OCI-LY3 (cell line): ENCODE data around the gene HTR1D.

Experiments used
- H2AFZ ChIP-seq: fragments of 200-600, 300-600 bp; shearing (Covaris generic); 2 replicates; pipeline ENCODE4 v1.6.0; 2014; ENCODE audit warnings: antibody characterized with exemption, low read depth, low read length
- H3K27ac ChIP-seq: fragments of 200-600, 300-600 bp; sonication (generic); 2 replicates; pipeline ENCODE4 v1.5.1; 2014; ENCODE audit warnings: mild to moderate bottlenecking, low read length, moderate library complexity, mixed read lengths
- H3K27me3 ChIP-seq: fragments of 200-600, 300-600 bp; sonication (generic); 2 replicates; pipeline ENCODE4 v1.6.1; 2014; ENCODE audit warnings: low read depth, low read length, mixed read lengths
- H3K36me3 ChIP-seq: fragments of 200-600, 300-600 bp; sonication (generic); replicated peaks from 2 replicates; pipeline ENCODE3; 2014; ENCODE audit warnings: low read depth, low read length, mixed read lengths
- H3K4me1 ChIP-seq: fragments of 300-600, 200-600 bp; sonication (generic); 2 replicates; pipeline ENCODE4 v1.6.1; 2014; ENCODE audit warnings: low read length, mixed read lengths
- H3K4me2 ChIP-seq: fragments of 200-600, 300-600 bp; sonication (generic); 2 replicates; pipeline ENCODE4 v1.6.1; 2014; ENCODE audit warnings: low read length, mixed read lengths
- H3K4me3 ChIP-seq: fragments of 300-600, 200-600 bp; sonication (generic); 2 replicates; pipeline ENCODE4 v1.5.1; 2014; ENCODE audit warnings: antibody characterized with exemption, mild to moderate bottlenecking, low read length, moderate library complexity
- H3K79me2 ChIP-seq: fragments of 300-600, 200-600 bp; shearing (Covaris generic); 2 replicates; pipeline ENCODE4 v1.6.1; 2014; ENCODE audit warnings: mild to moderate bottlenecking, low read length, mixed read lengths
- H3K9ac ChIP-seq: fragments of 300-600, 200-600 bp; shearing (Covaris generic); 2 replicates; pipeline ENCODE4 v1.6.0; 2014; ENCODE audit warnings: mild to moderate bottlenecking, low read length, moderate library complexity
- H3K9me3 ChIP-seq: fragments of 200-600, 300-600 bp; shearing (Covaris generic); 2 replicates; pipeline ENCODE4 v1.6.1; 2014; ENCODE audit warnings: low read length, mixed read lengths; ENCODE audit not compliant: insufficient read depth
- H4K20me1 ChIP-seq: fragments of 200-600, 300-600 bp; sonication (generic); 2 replicates; pipeline ENCODE4 v1.6.1; 2016; ENCODE audit warnings: low read length, mixed read lengths; ENCODE audit not compliant: insufficient read depth
- CTCF ChIP-seq: fragments of 200-600, 300-600 bp; sonication (generic); IDR thresholded peaks from 2 replicates; pipeline ENCODE4 v1.5.1; 2014; ENCODE audit warnings: antibody characterized with exemption, low read length, low read depth
- EZH2phosphoT487 ChIP-seq: fragments of 200-600 bp; shearing (Covaris generic); IDR thresholded peaks from 2 replicates; pipeline ENCODE4 v1.6.1; 2018; ENCODE audit warnings: antibody characterized with exemption, mixed run types, low read depth

HTR1D gene

DNA sequence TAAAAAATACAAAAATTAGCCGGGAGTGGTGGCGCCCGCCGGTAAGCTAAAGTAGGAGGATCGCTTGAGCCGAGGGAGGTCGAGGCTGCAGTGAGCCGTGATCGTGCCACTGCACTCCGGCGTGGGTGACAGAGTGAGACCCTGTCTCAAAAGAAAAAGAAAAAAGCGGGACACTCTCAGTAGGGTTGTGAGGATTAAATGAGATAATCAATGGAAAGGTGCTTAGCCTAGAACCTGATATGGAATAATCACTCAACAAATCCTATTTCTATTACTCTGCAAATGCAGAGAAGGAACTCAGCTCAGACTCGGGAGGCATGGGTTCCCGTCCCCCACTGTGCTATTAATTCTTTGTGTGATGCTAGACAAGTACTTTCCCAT, 48.1 kb downstream of the HTR1D start:
- H3K4me2 ChIP-seq: no peak overlapping the region
- H3K9me3 ChIP-seq: no peaks in the 10 kb centered on the region

GRCh38 chr1:23168445-23169194, 48.7 kb downstream of the HTR1D start, which contains the start of gene LUZP1:
Gene LUZP1, minus strand, starts transcription at chr1:23168856.
- Histone ChIP-seq H3K27ac (no peak within 1 kb of the TSS), H3K27me3 (no peaks in the 10 kb centered on the region), H3K4me2 (peak within 1 kb of the TSS; percentile 91), H3K4me3 (peak within 1 kb of the TSS; percentile 86), H2AFZ (peak within 1 kb of the TSS; percentile 31; the same call in 1 of the 2 replicates), H4K20me1 (peaks cover 6% of the 10 kb centered on the region), H3K9ac (peak within 1 kb of the TSS; percentile 75), H3K9me3 (no peaks in the 10 kb centered on the region), H3K79me2 (peaks cover 10% of the 10 kb centered on the region), H3K4me1 (peaks cover 5% of the 10 kb centered on the region), H3K36me3 (no peaks in the 10 kb centered on the region)
- no peak for TF ChIP-seq CTCF
- no peak for TF ChIP-seq EZH2phosphoT487

More for the DNA sequence above, 48.1 kb downstream of the HTR1D start:
- Histone ChIP-seq H3K4me1 (peaks cover 5% of the 10 kb centered on the region), H3K27ac (no peak overlapping the region), H2AFZ (no peak overlapping the region), H3K4me3 (no peak overlapping the region), H3K79me2 (peaks cover 10% of the 10 kb centered on the region), H4K20me1 (peaks cover 6% of the 10 kb centered on the region), H3K9ac (no peak overlapping the region), H3K36me3 (no peaks in the 10 kb centered on the region), H3K27me3 (no peaks in the 10 kb centered on the region)
- TF ChIP-seq EZH2phosphoT487 (no peak), CTCF (no peak)

DNA sequence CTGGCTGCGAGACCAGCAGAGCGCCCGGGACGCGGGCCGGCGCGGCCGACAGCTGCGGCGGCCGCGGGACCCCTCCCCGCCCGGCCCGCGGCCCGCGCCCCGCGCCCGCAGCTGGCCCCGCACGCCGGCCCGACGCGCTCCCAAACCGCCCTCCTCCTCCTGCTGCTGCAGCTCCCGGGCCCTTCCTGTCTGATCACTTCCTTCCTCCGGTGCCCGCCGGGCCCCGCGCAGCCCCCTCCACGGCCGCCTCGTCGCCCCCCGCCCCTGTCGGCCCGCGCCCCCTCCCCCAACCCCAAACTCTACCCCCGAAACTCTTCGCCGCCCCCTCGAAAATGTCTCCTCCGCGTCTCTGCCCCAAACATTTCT, 49.2 kb downstream of the HTR1D start:
- Histone ChIP-seq H3K4me3 (peak overlapping the region; percentile 86), H3K4me2 (peak overlapping the region; percentile 91), H3K79me2 (peaks cover 10% of the 10 kb centered on the region), H3K27me3 (no peaks in the 10 kb centered on the region), H3K27ac (no peak overlapping the region), H2AFZ (peak overlapping the region; percentile 31; the same call in 1 of the 2 replicates), H3K9me3 (no peaks in the 10 kb centered on the region), H4K20me1 (peaks cover 6% of the 10 kb centered on the region), H3K4me1 (peaks cover 5% of the 10 kb centered on the region), H3K9ac (peak overlapping the region; percentile 75), H3K36me3 (no peaks in the 10 kb centered on the region)
- TF ChIP-seq CTCF: no peak
- TF ChIP-seq EZH2phosphoT487: no peak

DNA sequence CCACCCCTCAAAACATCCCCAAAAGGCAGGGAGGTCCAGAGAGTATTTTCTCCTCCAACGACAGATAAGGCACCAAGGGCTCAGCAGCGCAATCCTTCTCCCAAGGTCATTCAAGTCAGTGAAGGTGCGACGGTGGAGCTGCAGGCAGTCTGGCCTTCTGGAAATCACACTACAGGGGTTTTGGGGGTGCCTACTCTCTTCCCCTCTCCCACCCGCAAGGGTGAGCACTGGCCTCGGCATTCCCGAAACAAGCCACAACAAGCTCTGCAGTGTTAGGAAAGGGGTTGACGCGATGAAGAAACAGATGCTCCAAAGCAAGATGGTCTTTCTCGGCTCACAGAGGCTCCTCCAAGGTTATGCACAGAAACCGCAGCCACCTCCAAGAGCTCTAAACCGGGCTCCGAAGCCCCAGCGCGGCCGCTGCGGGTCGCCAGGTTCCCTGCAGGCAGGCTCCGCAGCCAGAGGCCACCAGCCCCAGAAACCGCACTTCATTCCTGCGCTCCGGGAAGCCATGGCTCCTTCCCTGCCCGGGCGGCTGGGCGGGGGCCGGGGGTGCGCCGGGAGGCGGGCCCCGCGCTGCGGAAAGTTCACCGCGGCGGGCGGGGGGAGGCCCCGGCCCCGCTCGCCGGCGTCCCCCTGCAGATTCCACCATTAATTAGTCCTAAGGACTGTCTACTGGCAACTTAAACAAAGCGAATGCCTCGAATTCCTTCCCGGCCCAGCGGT, 49.8 kb downstream of the HTR1D start:
- no peaks in the 10 kb centered on the region for H3K36me3 ChIP-seq
- no peaks in the 10 kb centered on the region for H3K27me3 ChIP-seq
- H4K20me1 ChIP-seq: peaks cover 6% of the 10 kb centered on the region
- TF ChIP-seq CTCF (no peak), EZH2phosphoT487 (no peak)
- peak overlapping the region; percentile 91 for H3K4me2 ChIP-seq
- no peak overlapping the region for H3K27ac ChIP-seq
- no peak overlapping the region for H2AFZ ChIP-seq
- no peaks in the 10 kb centered on the region for H3K9me3 ChIP-seq
- H3K4me1 ChIP-seq: peaks cover 5% of the 10 kb centered on the region
- H3K79me2 ChIP-seq: peaks cover 10% of the 10 kb centered on the region
- peak overlapping the region; percentile 86 for H3K4me3 ChIP-seq
- H3K9ac ChIP-seq: peak overlapping the region; percentile 55
